Stimulated activated CD4-positive, alpha-beta T cell treated with anti-CD3 and anti-CD28 coated beads, TNF-alpha, amount 100 ng/mL, for 48 hours (primary cell): ENCODE results near the gene SLC22A2.
"Not testable (repeated sequence)": the region's sequence is repeated elsewhere in the genome, so short reads cannot be mapped to it uniquely, and the experiment has no call there.

Experiments used
- DNase-seq, 3 donors: peaks; one replicate each; pipeline ENCODE4 v3.0.0-alpha.2; 2020; ENCODE audit warnings: low read depth in 3 of 3

Gene SLC22A2

GRCh38 chr6:160248538-160248937 lies 10.1 kb downstream of the SLC22A2 start:
- DNase-seq, result no peak

GRCh38 chr6:160247457-160247883 lies 11.2 kb downstream of the SLC22A2 start:
- DNase-seq, result no peak

GRCh38 chr6:160240691-160241084 lies 17.9 kb downstream of the SLC22A2 start:
- DNase-seq, result no peak

GRCh38 chr6:160239929-160240690 lies 18.5 kb downstream of the SLC22A2 start:
- DNase-seq, result no peak

- no peak for DNase-seq
Measured at GRCh38 chr6:160238761-160239751, 19.6 kb downstream of the SLC22A2 start.

- no peak for DNase-seq
Measured at GRCh38 chr6:160238278-160238711, 20.3 kb downstream of the SLC22A2 start.

- DNase-seq, result not testable (repeated sequence)
Measured at GRCh38 chr6:160237597-160238275, 20.9 kb downstream of the SLC22A2 start.

GRCh38 chr6:160236235-160236872 lies 22.3 kb downstream of the SLC22A2 start:
- DNase-seq, result not testable (repeated sequence)

- DNase-seq, result not testable (repeated sequence)
Measured at GRCh38 chr6:160233950-160234640, 24.5 kb downstream of the SLC22A2 start.

- no peak for DNase-seq
Measured at GRCh38 chr6:160227769-160228161, 30.9 kb downstream of the SLC22A2 start.

GRCh38 chr6:160227038-160227768 lies 31.4 kb downstream of the SLC22A2 start:
- no peak for DNase-seq

GRCh38 chr6:160226118-160226591 lies 32.5 kb downstream of the SLC22A2 start:
- DNase-seq, result peak; percentile 39 to 61 (median 45)

- DNase-seq, result no peak
Measured at GRCh38 chr6:160224639-160225237, 33.9 kb downstream of the SLC22A2 start.

GRCh38 chr6:160222491-160222890 lies 36.1 kb downstream of the SLC22A2 start:
- DNase-seq, result no peak

GRCh38 chr6:160221918-160222317 lies 36.7 kb downstream of the SLC22A2 start:
- no peak for DNase-seq

GRCh38 chr6:160221423-160221822 lies 37.2 kb downstream of the SLC22A2 start:
- DNase-seq, result no peak

GRCh38 chr6:160218810-160219209 lies 39.8 kb downstream of the SLC22A2 start:
- DNase-seq, result no peak

GRCh38 chr6:160217863-160218262 lies 40.8 kb downstream of the SLC22A2 start:
- DNase-seq, result no peak

GRCh38 chr6:160217073-160217472 lies 41.5 kb downstream of the SLC22A2 start:
- DNase-seq, result no peak

GRCh38 chr6:160215232-160215631 lies 43.4 kb downstream of the SLC22A2 start:
- DNase-seq, result no peak
